Measurements from ENCODE around the gene PLXDC2. TPM values are rescaled to one million over a fixed set of nuclear protein-coding genes. Genes with fewer than 3 reads are reported as not detected.

Gene PLXDC2
- total RNA-seq, 4 donors from 2014 or later: 21.2 to 43.2 (median 32.7) TPM

DNA sequence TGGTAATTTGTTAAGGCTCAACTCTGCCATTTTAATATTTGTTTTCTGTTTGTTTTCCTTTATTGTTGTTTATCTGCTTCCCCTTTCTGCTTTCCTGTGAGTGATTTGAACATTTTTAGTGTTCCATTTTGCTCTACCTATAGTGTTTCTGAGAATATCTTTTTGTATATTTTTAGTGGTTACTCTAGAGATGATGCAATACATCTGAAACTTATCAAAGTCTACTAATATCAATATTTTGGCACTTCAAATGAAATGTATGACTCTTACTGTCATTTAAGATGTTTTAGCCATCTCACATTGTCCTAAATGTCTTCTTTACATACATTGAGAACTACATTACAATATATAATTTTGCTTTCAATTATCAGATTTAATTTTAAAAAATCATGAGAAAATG lies 98.9 kb downstream of the PLXDC2 start:
- Histone ChIP-seq H3K4me3 (no peak overlapping the region), H3K27me3 (no peaks in the 10 kb centered on the region), H3K36me3 (no peaks in the 10 kb centered on the region), H3K9me3 (no peaks in the 10 kb centered on the region), H3K4me1 (peaks cover 0 to 7% (median 0%) of the 10 kb centered on the region in 4 donors), H3K27ac (no peak overlapping the region)
- TF ChIP-seq, protein P1, sequence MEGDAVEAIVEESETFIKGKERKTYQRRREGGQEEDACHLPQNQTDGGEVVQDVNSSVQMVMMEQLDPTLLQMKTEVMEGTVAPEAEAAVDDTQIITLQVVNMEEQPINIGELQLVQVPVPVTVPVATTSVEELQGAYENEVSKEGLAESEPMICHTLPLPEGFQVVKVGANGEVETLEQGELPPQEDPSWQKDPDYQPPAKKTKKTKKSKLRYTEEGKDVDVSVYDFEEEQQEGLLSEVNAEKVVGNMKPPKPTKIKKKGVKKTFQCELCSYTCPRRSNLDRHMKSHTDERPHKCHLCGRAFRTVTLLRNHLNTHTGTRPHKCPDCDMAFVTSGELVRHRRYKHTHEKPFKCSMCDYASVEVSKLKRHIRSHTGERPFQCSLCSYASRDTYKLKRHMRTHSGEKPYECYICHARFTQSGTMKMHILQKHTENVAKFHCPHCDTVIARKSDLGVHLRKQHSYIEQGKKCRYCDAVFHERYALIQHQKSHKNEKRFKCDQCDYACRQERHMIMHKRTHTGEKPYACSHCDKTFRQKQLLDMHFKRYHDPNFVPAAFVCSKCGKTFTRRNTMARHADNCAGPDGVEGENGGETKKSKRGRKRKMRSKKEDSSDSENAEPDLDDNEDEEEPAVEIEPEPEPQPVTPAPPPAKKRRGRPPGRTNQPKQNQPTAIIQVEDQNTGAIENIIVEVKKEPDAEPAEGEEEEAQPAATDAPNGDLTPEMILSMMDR (IDR thresholded peaks at IDR 0.05): no peak
- TF ChIP-seq POLR2A (IDR thresholded peaks at IDR 0.05): no peak
- no peak for DNase-seq

DNA sequence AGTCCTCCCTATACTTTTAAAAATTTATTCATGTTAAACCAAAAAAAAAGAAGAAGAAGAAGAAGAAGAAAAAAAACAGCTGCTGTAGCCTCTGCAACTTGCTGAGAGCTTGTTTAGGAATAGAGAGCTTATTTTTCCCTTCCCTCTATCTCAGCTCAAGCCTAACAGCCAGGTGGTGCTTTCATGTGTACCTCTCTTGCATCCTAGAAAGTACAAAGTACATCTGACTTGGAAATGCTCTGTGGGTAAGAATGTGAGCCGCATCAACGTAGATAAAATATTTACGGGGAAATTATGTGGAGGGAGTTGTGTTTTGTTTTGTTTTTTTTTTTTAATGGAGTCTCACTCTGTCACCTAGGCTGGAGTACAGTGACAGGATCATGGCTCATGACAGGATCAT lies 99.6 kb downstream of the PLXDC2 start:
- H3K4me3 ChIP-seq: no peak overlapping the region
- H3K27me3 ChIP-seq: no peaks in the 10 kb centered on the region
- H3K9me3 ChIP-seq: no peaks in the 10 kb centered on the region
- H3K36me3 ChIP-seq: no peaks in the 10 kb centered on the region
- no peak overlapping the region for H3K27ac ChIP-seq
- peaks cover 0 to 7% (median 0%) of the 10 kb centered on the region in 4 donors for H3K4me1 ChIP-seq
- DNase-seq: no peak
- TF ChIP-seq, protein P1 (IDR thresholded peaks at IDR 0.05): no peak
- no peak for TF ChIP-seq POLR2A (IDR thresholded peaks at IDR 0.05)

DNA sequence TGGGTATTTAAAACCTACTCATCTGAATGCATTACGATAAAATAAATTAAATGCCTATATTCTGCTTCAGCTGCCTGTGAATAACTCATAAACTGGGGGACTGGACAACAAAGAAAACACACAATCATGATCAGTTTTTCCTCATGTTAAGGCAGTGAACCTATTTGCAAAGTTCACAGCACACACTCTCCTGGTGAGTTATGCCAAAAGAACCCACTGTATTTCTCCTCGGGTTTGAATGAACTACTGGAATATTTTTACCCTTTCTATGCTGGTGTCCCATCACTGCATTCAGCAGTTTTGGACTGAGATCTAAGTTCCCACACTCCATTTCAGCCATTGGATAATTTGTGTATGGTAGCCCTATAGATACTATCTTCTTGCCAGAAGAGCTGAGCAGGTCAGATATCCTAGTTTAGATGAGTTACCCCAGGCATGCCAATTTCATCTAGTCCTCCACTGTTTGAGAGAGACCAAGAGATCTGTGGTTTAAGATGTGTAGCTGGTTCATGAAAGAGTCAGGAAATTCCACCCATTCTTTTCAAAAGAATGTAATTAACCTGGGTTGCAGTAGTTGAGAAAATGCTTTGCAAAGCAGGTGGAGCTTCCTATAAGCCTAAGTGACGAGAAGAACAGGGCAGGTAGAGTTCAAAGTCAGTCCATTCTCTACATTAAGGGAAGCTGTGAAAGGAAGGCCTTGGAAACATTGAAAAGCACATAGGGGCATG lies 101.7 kb downstream of the PLXDC2 start:
- no peak overlapping the region for H3K27ac ChIP-seq
- no peak for TF ChIP-seq POLR2A (IDR thresholded peaks at IDR 0.05)
- TF ChIP-seq, protein P1 (IDR thresholded peaks at IDR 0.05): no peak

DNA sequence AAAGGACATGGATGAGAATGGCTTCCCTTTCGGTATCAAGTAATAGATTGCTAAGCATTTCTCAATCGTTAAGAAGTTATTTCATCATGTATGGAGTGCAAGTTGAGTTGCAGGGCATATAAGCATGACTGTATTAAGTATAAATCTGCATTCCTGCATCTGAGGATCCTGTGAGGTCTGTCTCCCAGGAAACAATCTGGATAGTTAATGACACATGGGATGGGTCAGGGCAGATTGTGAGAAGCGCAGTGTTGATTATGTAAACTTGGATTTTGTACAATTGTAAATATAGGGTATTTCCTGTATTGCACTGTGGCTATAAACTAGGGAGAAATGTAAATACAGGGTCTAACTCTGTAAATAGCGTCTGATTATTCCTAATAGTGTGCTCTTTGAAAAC lies 102.6 kb downstream of the PLXDC2 start:
- no peak for DNase-seq
- TF ChIP-seq POLR2A (IDR thresholded peaks at IDR 0.05): no peak
- TF ChIP-seq, protein P1 (IDR thresholded peaks at IDR 0.05): no peak
- H3K4me1 ChIP-seq: peaks cover 0 to 24% (median 5%) of the 10 kb centered on the region in 4 donors

More for the DNA sequence above, 101.7 kb downstream of the PLXDC2 start:
- Histone ChIP-seq H3K9me3 (no peaks in the 10 kb centered on the region), H3K4me3 (no peak overlapping the region), H3K4me1 (peaks cover 0 to 22% (median 2%) of the 10 kb centered on the region in 4 donors), H3K27me3 (no peaks in the 10 kb centered on the region), H3K36me3 (no peaks in the 10 kb centered on the region)
- DNase-seq: no peak

DNA sequence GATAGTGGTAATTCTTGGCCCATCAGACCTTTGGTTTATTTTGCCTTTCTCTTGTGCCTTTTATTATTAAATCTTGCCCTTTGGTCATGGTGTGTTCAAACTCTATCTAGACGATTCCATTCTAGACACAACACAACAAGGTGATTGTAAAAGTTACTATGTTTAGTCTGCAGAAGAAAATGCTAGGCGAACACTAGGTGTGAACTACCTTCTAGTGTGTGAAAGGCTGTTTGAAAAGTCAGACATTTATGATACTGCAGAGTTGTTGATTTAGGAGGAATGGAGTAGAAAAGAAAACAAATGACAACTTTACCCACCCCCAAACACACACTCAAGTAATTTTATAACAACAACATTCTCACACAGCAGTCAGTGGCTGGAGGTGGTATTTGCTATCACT lies 103.4 kb downstream of the PLXDC2 start:
- no peak for DNase-seq
- Histone ChIP-seq H3K36me3 (no peaks in the 10 kb centered on the region), H3K27me3 (no peaks in the 10 kb centered on the region), H3K4me1 (peaks cover 0 to 24% (median 5%) of the 10 kb centered on the region in 4 donors), H3K9me3 (no peaks in the 10 kb centered on the region), H3K4me3 (no peak overlapping the region), H3K27ac (peak overlapping the region in 1 of 4 donors; percentile 14)
- TF ChIP-seq POLR2A (IDR thresholded peaks at IDR 0.05): no peak
- TF ChIP-seq, protein P1 (IDR thresholded peaks at IDR 0.05): no peak

More for the DNA sequence above, 102.6 kb downstream of the PLXDC2 start:
- Histone ChIP-seq H3K27me3 (no peaks in the 10 kb centered on the region), H3K36me3 (no peaks in the 10 kb centered on the region), H3K27ac (no peak overlapping the region), H3K9me3 (no peaks in the 10 kb centered on the region), H3K4me3 (no peak overlapping the region)

All from Peyer's patch (tissue), 4 donors.